ENCODE results near the gene ECEL1. TPM values are rescaled to one million over a fixed set of nuclear protein-coding genes. Genes with fewer than 3 reads are reported as not detected.

ECEL1 gene
- total RNA-seq, 1 experiment from 2014 or later: not detected

- DNase-seq (ENCODE audit: low spot score): no peak
Measured at GRCh38 chr2:232498452-232498851, 10.8 kb upstream of the ECEL1 start.

- DNase-seq (ENCODE audit: low spot score): no peak
Measured at GRCh38 chr2:232497348-232497747, 9.7 kb upstream of the ECEL1 start.

- no peak for DNase-seq (ENCODE audit: low spot score)
Measured at GRCh38 chr2:232496501-232497270, 9.1 kb upstream of the ECEL1 start.

GRCh38 chr2:232495292-232495691 lies 7.7 kb upstream of the ECEL1 start:
- no peak for DNase-seq (ENCODE audit: low spot score)

- no peak for DNase-seq (ENCODE audit: low spot score)
Measured at GRCh38 chr2:232494542-232494941, 6.9 kb upstream of the ECEL1 start.

GRCh38 chr2:232493701-232494474 lies 6.3 kb upstream of the ECEL1 start:
- DNase-seq (ENCODE audit: low spot score): no peak

GRCh38 chr2:232492963-232493700 lies 5.5 kb upstream of the ECEL1 start:
- DNase-seq (ENCODE audit: low spot score): no peak

- DNase-seq (ENCODE audit: low spot score): no peak
Measured at GRCh38 chr2:232492236-232492848, 4.7 kb upstream of the ECEL1 start.

- DNase-seq (ENCODE audit: low spot score): no peak
Measured at GRCh38 chr2:232491139-232491780, 3.6 kb upstream of the ECEL1 start.

GRCh38 chr2:232490221-232491138 lies 2.8 kb upstream of the ECEL1 start:
- no peak for DNase-seq (ENCODE audit: low spot score)

GRCh38 chr2:232489516-232490220 lies 2.0 kb upstream of the ECEL1 start:
- DNase-seq (ENCODE audit: low spot score): no peak

GRCh38 chr2:232488721-232489300 lies 1.2 kb upstream of the ECEL1 start:
- no peak for DNase-seq (ENCODE audit: low spot score)

GRCh38 chr2:232488097-232488711 lies 570 bp upstream of the ECEL1 start:
- no peak for DNase-seq (ENCODE audit: low spot score)

GRCh38 chr2:232486558-232487384 lies 863 bp downstream of the ECEL1 start:
- no peak for DNase-seq (ENCODE audit: low spot score)

GRCh38 chr2:232485757-232486557 lies 1.7 kb downstream of the ECEL1 start:
- no peak for DNase-seq (ENCODE audit: low spot score)

GRCh38 chr2:232485348-232485756 lies 2.3 kb downstream of the ECEL1 start:
- no peak for DNase-seq (ENCODE audit: low spot score)
